ENCODE data around the gene FYTTD1. TPM values are rescaled to one million over a fixed set of nuclear protein-coding genes. Genes with fewer than 3 reads are reported as not detected.
A peak's percentile ranks its signal among the peaks of the same experiment; 100 is the strongest.
"Not testable (repeated sequence)": the region's sequence is repeated elsewhere in the genome, so short reads cannot be mapped to it uniquely, and the experiment has no call there.

FYTTD1 gene
- total RNA-seq: 10 to 100 TPM; 20.4 to 47.3 TPM

DNA sequence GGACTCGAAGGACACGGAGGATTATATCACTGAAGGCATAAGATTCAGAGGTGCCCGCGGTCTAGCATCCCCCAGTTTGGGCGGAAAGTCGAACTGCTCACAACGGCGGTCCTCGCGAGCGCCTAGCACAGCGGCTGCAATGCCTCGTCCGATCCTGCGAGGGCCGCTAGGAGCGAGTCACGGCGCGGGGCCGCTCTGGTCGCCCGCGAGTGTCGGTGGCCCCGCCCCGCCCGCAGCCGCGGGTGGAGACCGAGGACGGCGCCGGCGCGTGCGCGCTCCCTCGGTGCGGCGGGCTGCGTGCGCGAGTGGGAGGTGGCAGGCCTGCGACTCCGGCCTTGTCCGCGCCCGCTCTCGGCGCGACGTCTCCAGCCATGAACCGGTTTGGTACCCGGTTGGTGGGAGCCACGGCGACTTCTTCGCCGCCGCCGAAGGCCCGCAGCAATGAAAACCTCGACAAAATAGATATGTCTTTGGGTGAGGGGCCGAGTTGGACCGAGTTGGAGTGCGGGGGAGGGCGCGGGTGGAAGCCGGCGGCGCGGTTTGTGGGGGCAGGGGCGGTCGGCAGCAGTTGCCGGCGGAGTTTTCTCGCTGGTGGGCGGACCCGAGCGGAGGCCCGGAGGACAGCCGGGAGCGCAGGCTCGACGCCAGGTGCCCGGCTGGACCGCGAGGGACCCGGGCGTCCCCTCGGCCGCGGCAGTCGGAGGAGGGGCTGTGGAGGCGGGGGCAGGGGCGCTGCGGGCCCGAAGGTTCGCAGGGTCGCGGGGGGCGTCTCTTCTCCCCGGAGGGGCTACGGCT lies at the start of gene FYTTD1:
TSS of gene FYTTD1 (plus strand) at position 283 of the 795 bp plus-strand sequence. CDS start at position 372, 89 bp downstream.
- DNase-seq (ENCODE audit: low spot score) (peak; percentile 47), ATAC-seq (ENCODE audit: insufficient number of reproducible peaks, low FRiP score, low read depth) (peak; percentile 57)
- peak within 1 kb of the TSS; percentile 93 for H3K4me3 ChIP-seq
- no peaks in the 10 kb centered on the region for H3K36me3 ChIP-seq
- peak within 1 kb of the TSS; percentile 94 to 97 for H3K27ac ChIP-seq
- TF ChIP-seq, protein P1, sequence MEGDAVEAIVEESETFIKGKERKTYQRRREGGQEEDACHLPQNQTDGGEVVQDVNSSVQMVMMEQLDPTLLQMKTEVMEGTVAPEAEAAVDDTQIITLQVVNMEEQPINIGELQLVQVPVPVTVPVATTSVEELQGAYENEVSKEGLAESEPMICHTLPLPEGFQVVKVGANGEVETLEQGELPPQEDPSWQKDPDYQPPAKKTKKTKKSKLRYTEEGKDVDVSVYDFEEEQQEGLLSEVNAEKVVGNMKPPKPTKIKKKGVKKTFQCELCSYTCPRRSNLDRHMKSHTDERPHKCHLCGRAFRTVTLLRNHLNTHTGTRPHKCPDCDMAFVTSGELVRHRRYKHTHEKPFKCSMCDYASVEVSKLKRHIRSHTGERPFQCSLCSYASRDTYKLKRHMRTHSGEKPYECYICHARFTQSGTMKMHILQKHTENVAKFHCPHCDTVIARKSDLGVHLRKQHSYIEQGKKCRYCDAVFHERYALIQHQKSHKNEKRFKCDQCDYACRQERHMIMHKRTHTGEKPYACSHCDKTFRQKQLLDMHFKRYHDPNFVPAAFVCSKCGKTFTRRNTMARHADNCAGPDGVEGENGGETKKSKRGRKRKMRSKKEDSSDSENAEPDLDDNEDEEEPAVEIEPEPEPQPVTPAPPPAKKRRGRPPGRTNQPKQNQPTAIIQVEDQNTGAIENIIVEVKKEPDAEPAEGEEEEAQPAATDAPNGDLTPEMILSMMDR (IDR thresholded peaks at IDR 0.05): peak; percentile 50
- no peaks in the 10 kb centered on the region for H3K27me3 ChIP-seq (replicated peaks; ENCODE audit: insufficient read depth)
- no peaks in the 10 kb centered on the region for H3K9me3 ChIP-seq
- H3K4me1 ChIP-seq (ENCODE audit: control insufficient read depth in 1 of 2, low read depth in 2 of 2): peaks cover 10 to 33% of the 10 kb centered on the region in 2 donors

DNA sequence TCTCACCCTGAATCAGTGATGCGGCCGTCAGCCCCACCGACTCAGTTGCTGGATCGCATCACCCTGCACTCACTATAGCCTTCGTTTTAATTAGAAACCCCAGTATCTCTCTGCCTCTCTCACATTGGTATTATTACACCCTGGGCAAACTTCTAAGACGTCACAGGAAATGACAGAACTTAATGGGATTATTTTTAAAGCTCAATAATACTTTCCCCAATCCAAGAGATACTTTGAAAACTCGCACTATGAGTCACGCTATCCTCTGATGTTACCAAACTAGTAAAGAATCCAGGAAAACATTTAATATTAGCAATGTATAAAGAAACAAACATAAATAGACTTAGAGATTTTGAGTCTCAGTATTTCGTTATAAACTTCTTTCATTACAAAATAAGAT lies 49.6 kb upstream of the FYTTD1 start:
- Histone ChIP-seq H3K27ac (no peak overlapping the region), H3K4me1 (ENCODE audit: control insufficient read depth in 1 of 2, low read depth in 2 of 2) (no peaks in the 10 kb centered on the region), H3K36me3 (peaks cover 40% of the 10 kb centered on the region), H3K4me3 (no peak overlapping the region), H3K27me3 (replicated peaks; ENCODE audit: insufficient read depth) (no peaks in the 10 kb centered on the region), H3K9me3 (no peaks in the 10 kb centered on the region)
- DNase-seq (ENCODE audit: low spot score) (no peak), ATAC-seq (ENCODE audit: insufficient number of reproducible peaks, low FRiP score, low read depth) (no peak)
- TF ChIP-seq, protein P1 (IDR thresholded peaks at IDR 0.05): no peak

DNA sequence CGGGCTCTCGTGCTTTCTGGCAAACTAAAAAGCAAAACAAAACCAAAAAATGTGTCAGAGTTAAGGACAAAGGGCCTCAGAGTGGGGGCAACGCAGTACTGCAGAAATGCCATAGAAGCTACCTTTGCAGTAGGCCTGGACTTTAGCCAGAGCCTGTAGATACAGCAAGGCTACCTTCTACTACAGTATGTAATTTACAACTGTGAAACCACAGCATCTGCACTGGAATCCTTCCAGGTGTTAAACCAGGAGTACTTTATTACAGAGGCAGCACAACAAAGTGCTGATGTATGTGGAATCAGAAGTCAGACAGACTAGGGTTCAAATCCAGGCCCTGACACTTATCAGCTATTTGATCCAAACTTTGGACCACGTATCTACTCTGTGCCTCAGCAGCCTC lies 47.8 kb upstream of the FYTTD1 start:
- ATAC-seq (ENCODE audit: insufficient number of reproducible peaks, low FRiP score, low read depth) (no peak), DNase-seq (ENCODE audit: low spot score) (no peak)
- Histone ChIP-seq H3K4me3 (no peak overlapping the region), H3K27me3 (replicated peaks; ENCODE audit: insufficient read depth) (no peaks in the 10 kb centered on the region), H3K27ac (no peak overlapping the region), H3K9me3 (no peaks in the 10 kb centered on the region), H3K4me1 (ENCODE audit: control insufficient read depth in 1 of 2, low read depth in 2 of 2) (no peaks in the 10 kb centered on the region), H3K36me3 (peaks cover 34% of the 10 kb centered on the region)
- TF ChIP-seq, protein P1 (IDR thresholded peaks at IDR 0.05): no peak

- Histone ChIP-seq H3K27me3 (replicated peaks; ENCODE audit: insufficient read depth) (no peaks in the 10 kb centered on the region), H3K4me1 (ENCODE audit: control insufficient read depth in 1 of 2, low read depth in 2 of 2) (peaks cover 1 to 2% of the 10 kb centered on the region in 2 donors), H3K36me3 (peaks cover 21% of the 10 kb centered on the region), H3K4me3 (no peak overlapping the region), H3K9me3 (no peaks in the 10 kb centered on the region), H3K27ac (no peak overlapping the region)
- DNase-seq (ENCODE audit: low spot score) (no peak), ATAC-seq (ENCODE audit: insufficient number of reproducible peaks, low FRiP score, low read depth) (no peak)
- TF ChIP-seq, protein P1 (IDR thresholded peaks at IDR 0.05): no peak
Measured at GRCh38 chr3:197706658-197707057, 43.0 kb upstream of the FYTTD1 start.

DNA sequence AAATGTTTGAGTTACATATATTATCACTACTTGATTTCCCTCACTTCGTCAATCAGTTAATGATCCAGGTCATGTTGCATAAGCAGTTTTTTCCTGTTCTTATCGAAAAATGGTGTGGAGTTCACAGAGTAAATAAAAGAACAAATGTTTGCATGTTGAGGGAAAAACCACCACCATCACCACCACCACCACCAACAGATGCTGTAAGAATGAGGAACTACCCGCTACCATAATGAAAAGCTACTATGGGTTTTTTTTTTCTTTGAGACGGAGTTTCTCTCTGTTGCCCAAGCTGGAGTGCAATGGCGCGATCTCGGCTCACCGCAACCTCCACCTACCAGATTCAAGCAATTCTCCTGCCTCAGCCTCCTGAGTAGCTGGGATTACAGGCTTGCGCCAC lies 40.5 kb upstream of the FYTTD1 start:
- H3K36me3 ChIP-seq: peaks cover 5% of the 10 kb centered on the region
- ATAC-seq (ENCODE audit: insufficient number of reproducible peaks, low FRiP score, low read depth) (no peak), DNase-seq (ENCODE audit: low spot score) (no peak)
- no peak overlapping the region for H3K27ac ChIP-seq
- H3K27me3 ChIP-seq (replicated peaks; ENCODE audit: insufficient read depth): no peaks in the 10 kb centered on the region
- no peak overlapping the region for H3K4me3 ChIP-seq
- H3K4me1 ChIP-seq (ENCODE audit: control insufficient read depth in 1 of 2, low read depth in 2 of 2): peaks cover 11 to 19% of the 10 kb centered on the region in 2 donors
- no peaks in the 10 kb centered on the region for H3K9me3 ChIP-seq
- TF ChIP-seq, protein P1 (IDR thresholded peaks at IDR 0.05): no peak

GRCh38 chr3:197710965-197711364 lies 38.7 kb upstream of the FYTTD1 start:
- H3K36me3 ChIP-seq; DNase-seq (ENCODE audit: low spot score); H3K27ac ChIP-seq; H3K27me3 ChIP-seq (replicated peaks; ENCODE audit: insufficient read depth); H3K9me3 ChIP-seq; H3K4me3 ChIP-seq; ATAC-seq (ENCODE audit: insufficient number of reproducible peaks, low FRiP score, low read depth): not testable (repeated sequence)
- H3K4me1 ChIP-seq (ENCODE audit: control insufficient read depth in 1 of 2, low read depth in 2 of 2): peaks cover 11 to 19% of the 10 kb centered on the region in 2 donors
